GM21423 (cell line): ENCODE results near the gene GALNTL6.

Source experiments
- ATAC-seq: cut with Tn5 transposase; IDR thresholded peaks from one replicate; pipeline ENCODE4 v1.9.1; 2021; ENCODE audit warnings: mild to moderate bottlenecking, moderate library complexity; ENCODE audit not compliant: unreplicated experiment

GALNTL6 gene

GRCh38 chr4:171876636-171877035 is 63.4 kb downstream of the GALNTL6 start:
- ATAC-seq: no peak

DNA sequence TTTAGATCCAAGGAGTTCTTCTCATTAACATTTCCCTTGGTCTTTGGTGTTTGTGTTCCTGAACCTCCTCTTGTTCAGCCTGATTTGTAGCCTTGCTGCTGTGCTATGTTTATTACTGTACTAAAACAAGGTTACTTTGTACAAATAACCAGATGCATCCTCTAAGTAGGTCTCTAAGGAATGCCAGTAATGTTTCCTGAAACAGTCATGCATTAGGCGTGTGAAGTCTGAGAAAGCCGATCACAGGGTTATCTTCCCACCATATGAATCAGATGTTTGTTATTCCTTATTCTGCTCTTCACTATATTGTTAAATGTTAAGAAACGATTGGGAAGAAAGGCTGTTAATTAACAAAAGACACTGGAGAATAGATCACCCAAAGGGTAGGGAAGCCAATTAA is 66.9 kb downstream of the GALNTL6 start:
- ATAC-seq: no peak

- no peak for ATAC-seq
Measured at GRCh38 chr4:171889681-171890080, 76.5 kb downstream of the GALNTL6 start.

GRCh38 chr4:171891038-171891437 is 77.8 kb downstream of the GALNTL6 start:
- ATAC-seq: no peak

DNA sequence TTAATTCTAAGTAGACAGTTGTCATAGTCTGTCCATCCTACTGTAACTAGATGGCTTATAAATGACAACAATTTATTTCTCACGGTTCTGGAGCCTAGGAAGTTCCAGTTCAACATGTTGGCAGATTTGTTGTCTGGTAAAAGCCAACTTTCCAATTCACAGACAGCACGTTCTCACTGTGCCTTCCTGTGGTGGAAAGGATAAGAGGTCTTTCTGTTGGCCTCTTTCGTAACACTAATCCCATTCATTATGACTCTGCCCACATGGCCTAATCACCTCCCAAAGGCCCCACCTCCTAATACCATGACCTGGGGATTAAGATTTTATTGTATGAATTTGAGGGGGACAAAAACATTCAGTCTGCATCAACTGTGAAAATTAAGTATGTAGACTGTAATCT is 83.2 kb downstream of the GALNTL6 start:
- ATAC-seq: no peak

DNA sequence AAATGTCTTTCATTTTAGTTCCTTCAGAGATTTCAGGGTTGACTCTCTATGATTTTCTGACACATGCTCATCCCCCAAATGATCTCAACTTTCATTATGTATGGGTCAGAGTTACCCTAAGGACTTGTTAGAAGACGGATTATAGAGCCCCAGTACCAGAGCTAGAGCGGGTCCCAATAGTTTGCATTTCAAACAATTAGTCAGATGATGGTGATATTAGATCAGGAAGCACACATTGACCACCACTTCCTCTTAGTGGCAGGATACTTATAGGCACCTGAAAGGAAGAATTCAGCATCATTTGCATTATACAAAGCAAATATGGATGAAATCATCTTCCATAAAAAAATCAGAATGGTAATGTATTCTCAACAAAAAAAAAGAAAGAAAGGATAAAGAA is 106.1 kb downstream of the GALNTL6 start:
- ATAC-seq: no peak

DNA sequence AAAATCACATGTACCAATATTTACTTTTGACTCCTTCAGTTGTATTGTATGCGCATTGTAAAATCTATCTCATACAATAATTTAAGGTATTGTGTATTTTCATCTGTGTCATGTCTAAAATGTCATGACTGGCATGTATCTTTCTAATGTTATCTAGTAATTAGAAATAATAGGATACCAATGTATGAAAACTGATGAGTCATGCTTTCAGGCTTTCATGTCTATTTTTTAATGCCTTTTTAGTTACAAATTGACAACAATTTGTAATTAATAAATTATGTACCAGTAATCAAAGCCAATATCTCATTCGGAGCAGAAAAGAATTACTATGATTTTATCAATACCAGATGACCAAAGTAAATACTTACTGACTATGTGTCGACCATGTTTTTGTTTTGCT is 107.7 kb downstream of the GALNTL6 start:
- ATAC-seq: no peak

DNA sequence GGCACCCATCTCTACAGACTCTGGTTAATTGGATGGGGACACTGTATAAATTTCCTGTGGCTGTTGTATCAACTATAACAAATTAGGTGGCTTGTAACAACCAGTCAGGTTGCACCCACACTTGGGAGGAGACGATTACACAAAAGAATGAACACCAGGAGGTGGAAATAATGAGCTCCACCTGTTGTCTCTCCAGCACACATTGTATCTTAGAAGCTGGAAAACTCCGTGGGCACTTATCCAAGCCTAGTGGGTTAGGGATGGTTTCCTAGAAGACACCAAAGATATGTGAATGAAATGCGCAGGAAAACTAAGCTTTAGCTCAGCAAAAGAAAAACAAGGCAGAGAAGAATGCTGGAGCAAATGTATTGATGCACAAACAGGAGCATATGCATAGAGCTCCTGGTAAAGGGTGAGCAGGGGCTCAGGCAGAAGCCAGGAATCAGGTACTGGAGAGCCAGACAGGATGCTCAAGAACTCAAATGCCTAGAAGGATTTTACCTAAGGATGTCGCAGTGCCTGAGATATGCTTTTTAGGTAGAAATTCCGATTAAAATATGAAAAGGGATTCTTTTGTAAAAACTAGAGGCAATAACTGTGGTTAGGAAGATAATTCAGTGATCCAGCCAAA is 111.7 kb downstream of the GALNTL6 start:
- no peak for ATAC-seq

GRCh38 chr4:171928336-171928735 is 115.1 kb downstream of the GALNTL6 start:
- ATAC-seq: no peak

DNA sequence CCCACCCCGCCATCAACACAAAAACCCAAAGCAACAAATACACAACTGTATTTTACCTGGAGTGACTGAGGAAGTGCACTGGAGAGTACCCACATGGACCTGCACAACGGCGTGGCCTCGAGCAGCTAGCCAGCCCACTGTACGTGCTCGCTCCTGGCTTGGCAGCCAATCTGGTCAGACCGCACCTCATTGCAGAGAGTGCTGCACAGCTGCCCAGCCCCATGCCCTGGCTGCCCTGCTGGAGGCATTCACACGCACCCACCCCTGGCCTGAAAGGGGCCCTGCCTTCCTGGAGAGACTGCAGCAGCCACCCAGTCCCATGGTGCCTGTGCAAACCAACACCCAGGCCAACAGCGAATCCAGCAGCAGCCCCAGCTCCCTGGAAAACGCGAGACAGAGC is 116.3 kb downstream of the GALNTL6 start:
- ATAC-seq: no peak

GRCh38 chr4:171929907-171930306 is 116.7 kb downstream of the GALNTL6 start:
- ATAC-seq: no peak

DNA sequence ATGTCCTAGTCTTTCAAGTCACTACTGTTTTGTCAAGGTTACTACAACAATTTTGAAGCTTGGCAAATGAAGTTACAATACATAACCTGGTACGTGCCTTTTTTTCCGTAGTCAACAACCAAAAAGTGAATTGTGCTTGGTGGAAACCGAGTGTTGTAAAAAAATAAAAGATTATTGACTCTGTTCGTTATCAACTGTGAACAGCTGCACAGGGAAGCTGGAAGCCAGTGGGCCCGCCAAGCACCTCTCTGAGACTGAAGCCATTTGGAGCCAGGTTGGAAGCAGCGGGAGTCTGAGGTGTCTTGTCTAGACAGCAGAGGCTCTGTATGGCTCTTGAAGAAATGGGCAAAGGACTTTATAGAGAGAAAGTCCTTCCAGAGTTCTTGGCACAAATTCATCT is 119.0 kb downstream of the GALNTL6 start:
- ATAC-seq: no peak

DNA sequence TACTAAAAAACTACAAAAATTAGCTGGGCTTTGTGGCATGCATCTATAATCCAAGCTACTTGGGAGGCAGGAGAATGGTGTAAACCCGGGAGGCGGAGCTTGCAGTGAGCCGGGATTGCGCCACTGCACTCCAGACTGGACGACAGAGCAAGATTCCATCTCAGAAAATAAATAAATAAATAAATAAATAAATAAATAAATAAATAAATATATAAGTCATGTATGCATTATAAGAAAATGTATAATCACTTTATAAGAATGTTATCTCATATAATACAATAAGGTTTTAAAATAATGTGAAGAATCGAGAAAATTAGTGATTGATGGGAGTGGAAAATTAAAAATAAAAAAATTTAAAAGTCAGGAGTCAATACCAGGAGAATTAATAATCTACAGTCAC is 127.5 kb downstream of the GALNTL6 start:
- no peak for ATAC-seq

DNA sequence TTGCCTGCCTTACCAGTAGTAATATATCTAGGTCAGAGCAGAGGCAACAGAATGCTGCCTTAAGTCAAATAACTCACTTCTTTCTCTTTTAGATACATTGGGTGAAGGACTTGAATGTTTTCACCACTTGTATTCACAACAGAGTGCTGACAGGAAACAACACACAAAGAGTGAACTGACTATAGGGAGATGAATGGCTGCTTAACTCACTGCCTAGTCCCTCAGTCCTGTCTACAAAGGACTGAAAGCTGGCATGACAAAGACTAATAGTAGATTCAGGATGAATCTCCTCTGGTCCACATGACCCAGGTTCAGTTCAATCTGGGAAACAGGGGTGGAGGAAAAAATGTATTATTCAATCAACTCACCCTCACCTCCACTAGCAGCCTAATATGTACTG is 134.2 kb downstream of the GALNTL6 start:
- ATAC-seq: no peak

GRCh38 chr4:171948038-171948437 is 134.8 kb downstream of the GALNTL6 start:
- no peak for ATAC-seq

DNA sequence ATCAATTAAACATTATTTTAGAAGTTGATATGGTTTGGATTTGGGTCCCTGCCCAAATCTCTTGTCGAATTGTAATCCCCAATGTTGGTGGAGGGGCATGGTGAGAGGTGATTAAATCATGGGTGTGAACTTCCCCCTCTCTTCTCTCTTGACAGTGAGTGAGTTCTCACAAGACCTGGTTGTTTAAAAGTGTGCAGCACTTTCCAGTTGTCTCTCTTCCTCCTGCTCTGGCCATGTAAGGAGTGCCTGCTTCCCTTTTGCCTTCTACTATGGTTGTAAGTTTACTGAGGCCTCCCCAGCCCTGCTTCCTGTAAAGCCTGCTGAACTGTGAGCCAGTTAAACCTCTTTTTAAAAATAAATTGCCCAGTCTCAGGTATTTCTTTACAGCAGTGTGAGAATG is 141.4 kb downstream of the GALNTL6 start:
- peak; percentile 62 for ATAC-seq

- ATAC-seq: no peak
Measured at GRCh38 chr4:171956678-171957077, 143.5 kb downstream of the GALNTL6 start.

DNA sequence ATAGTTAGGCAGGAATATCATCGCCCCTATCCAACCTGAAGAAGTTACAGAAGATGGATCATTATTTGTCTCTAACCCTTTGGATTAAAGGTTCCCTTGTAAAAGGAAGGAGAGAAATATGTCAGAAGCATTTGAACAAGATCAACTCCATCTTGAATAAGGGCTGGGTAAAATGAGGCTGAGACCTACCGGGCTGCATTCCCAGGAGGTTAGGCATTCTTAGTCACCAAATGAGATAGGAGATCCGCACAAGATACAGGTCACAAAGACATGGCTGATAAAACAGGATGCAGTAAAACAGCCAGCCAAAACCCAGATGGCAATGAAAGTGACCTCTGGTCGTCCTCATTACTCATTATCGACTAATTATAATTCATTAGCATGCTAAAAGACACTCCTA is 148.9 kb downstream of the GALNTL6 start:
- no peak for ATAC-seq

GRCh38 chr4:171966356-171966755 is 153.2 kb downstream of the GALNTL6 start:
- no peak for ATAC-seq

DNA sequence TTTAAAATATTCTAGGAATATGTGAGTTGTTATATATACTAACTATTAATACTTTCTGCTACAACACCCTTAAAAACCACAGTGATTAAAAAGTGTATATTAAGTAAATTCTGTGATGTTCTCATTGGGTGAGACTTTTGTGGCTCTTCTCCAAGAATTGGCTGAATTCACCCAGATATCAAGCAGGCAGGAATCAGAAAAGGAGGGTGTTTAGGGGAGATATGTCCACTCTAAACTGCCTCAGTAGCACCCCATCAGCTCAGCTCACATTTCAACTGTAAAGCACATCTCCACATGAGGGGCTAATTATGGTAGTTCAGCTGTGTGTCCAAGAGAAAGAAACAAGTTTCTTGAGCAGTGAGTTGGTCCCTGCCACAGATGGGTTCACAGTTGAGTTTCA is 165.0 kb downstream of the GALNTL6 start:
- no peak for ATAC-seq

DNA sequence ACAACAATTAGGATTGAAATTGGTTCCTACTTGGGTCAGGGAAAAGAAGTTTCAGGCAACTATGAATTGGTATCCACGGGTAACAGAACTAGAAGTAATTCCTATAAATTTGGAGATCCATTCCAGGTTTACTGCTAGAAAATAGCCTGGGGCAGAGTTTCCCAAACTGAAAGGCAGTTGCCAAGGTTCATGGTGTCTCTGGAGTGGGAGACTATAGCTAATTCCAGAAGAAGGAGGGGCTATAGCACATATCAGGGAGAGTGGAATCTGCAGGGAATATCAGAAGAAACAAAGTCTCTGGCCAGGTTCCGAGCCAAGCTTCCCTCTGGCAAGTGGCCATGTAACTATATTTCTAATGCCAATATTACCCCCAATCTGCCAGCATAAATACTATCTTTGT is 166.3 kb downstream of the GALNTL6 start:
- no peak for ATAC-seq

DNA sequence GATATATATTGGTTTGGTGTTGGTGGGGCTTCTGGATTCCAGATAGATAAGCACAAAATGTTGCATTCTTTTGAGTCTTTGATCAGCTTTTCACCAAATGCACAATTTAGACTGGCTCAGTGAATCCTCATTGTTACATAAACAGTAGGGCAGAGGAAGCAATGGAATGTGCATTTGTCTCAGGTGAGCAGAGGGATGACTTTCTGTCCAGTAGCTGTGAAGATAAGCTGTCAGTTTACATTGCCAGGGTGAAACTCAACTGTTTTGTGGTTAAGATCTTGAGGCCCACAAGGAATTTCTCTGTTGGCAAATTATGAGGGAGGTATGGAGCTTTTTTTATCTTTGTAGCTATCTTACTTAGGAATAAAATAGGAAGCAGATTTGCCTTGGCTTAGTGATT is 168.0 kb downstream of the GALNTL6 start:
- no peak for ATAC-seq
